Measurements from ENCODE around the gene DCAF7.

The DCAF7 gene

DNA sequence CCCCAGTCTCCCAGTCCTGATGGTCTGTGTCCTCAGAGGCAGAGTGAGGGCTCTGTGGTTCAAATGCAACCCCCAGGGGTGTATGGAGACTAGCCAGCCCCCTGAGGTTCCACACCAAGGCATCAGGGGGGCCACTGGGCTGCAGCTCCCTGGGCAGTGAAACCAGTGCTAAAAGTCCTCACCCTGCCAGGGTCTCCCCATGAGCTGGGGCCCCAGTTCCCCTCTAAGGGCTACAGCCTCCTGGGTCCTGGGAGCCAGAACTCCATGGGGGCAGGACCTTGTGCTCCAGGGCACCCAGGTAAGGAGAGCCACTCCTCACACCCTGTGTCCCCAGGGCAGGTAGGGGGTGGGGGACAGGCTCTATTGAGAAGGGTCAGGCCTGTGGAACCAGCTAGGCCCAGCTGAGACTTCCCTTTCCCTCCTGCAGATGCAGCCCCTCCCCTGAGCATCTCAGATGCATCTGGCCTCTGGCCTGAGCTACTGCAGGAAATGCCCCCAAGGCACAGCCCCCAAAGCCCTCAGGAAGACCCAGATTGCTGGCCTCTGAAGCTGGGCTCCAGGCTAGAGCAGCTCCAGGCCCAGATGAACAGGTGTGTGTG is 6.4 kb upstream of the DCAF7 start:
- no peaks in the 10 kb centered on the region; the same call in 1 of the 2 replicates for H3K27me3 ChIP-seq (ENCODE audit: low read depth)

GRCh38 chr17:63544467-63545301 is 5.6 kb upstream of the DCAF7 start:
- DNase-seq (ENCODE audit: low spot score in 2 of 2): no peak
- no peaks in the 10 kb centered on the region for H3K9me3 ChIP-seq
- no peak overlapping the region for H3K4me3 ChIP-seq
- peaks cover 3% of the 10 kb centered on the region; the same call in 1 of the 2 replicates for H3K4me1 ChIP-seq
- H3K27me3 ChIP-seq (ENCODE audit: low read depth): no peaks in the 10 kb centered on the region
- no peaks in the 10 kb centered on the region for H3K36me3 ChIP-seq (replicated peaks)
- in situ Hi-C loops (cut with MboI; ENCODE audit: low sequenced_read_pairs): no loop called here

More for the DNA sequence above, 6.4 kb upstream of the DCAF7 start:
- peaks cover under 1% of the 10 kb centered on the region; the same call in 1 of the 2 replicates for H3K4me1 ChIP-seq
- no peak for DNase-seq (ENCODE audit: low spot score in 2 of 2)
- H3K36me3 ChIP-seq (replicated peaks): no peaks in the 10 kb centered on the region
- H3K4me3 ChIP-seq: no peak overlapping the region
- in situ Hi-C loops (cut with MboI; ENCODE audit: low sequenced_read_pairs): no loop called here
- H3K9me3 ChIP-seq: no peaks in the 10 kb centered on the region

GRCh38 chr17:63546308-63547082 is 3.8 kb upstream of the DCAF7 start:
- Histone ChIP-seq H3K4me1 (peaks cover 3% of the 10 kb centered on the region; the same call in 1 of the 2 replicates), H3K9me3 (no peaks in the 10 kb centered on the region), H3K4me3 (no peak overlapping the region), H3K27me3 (ENCODE audit: low read depth) (no peaks in the 10 kb centered on the region), H3K36me3 (replicated peaks) (0 out of 2 replicates have a peak, but pooled peaks cover 4% of the 10 kb centered on the region)
- DNase-seq (ENCODE audit: low spot score in 2 of 2): no peak
- in situ Hi-C loops (cut with MboI; ENCODE audit: low sequenced_read_pairs): no loop called here

GRCh38 chr17:63547083-63547523 is 3.2 kb upstream of the DCAF7 start:
- peaks cover 4% of the 10 kb centered on the region; the same call in 1 of the 2 replicates for H3K4me1 ChIP-seq
- in situ Hi-C loops (cut with MboI; ENCODE audit: low sequenced_read_pairs): no loop called here
- H3K36me3 ChIP-seq (replicated peaks): 0 out of 2 replicates have a peak, but pooled peaks cover 4% of the 10 kb centered on the region

GRCh38 chr17:63549289-63549945 is 860 bp upstream of the DCAF7 start:
- Histone ChIP-seq H3K9me3 (no peaks in the 10 kb centered on the region), H3K27me3 (ENCODE audit: low read depth) (no peaks in the 10 kb centered on the region), H3K4me1 (peaks cover 12% of the 10 kb centered on the region; the same call in 1 of the 2 replicates), H3K36me3 (replicated peaks) (0 out of 2 replicates have a peak, but pooled peaks cover 4% of the 10 kb centered on the region), H3K4me3 (peak overlapping the region; percentile 94)
- in situ Hi-C loops (cut with MboI; ENCODE audit: low sequenced_read_pairs): no loop called here
- DNase-seq (ENCODE audit: low spot score in 2 of 2): peak in 1 of 2 experiments; percentile 11

More at GRCh38 chr17:63547083-63547523, 3.2 kb upstream of the DCAF7 start:
- Histone ChIP-seq H3K4me3 (no peak overlapping the region), H3K27me3 (ENCODE audit: low read depth) (no peaks in the 10 kb centered on the region), H3K9me3 (no peaks in the 10 kb centered on the region)
- DNase-seq (ENCODE audit: low spot score in 2 of 2): peak in 1 of 2 experiments; percentile 2

DNA sequence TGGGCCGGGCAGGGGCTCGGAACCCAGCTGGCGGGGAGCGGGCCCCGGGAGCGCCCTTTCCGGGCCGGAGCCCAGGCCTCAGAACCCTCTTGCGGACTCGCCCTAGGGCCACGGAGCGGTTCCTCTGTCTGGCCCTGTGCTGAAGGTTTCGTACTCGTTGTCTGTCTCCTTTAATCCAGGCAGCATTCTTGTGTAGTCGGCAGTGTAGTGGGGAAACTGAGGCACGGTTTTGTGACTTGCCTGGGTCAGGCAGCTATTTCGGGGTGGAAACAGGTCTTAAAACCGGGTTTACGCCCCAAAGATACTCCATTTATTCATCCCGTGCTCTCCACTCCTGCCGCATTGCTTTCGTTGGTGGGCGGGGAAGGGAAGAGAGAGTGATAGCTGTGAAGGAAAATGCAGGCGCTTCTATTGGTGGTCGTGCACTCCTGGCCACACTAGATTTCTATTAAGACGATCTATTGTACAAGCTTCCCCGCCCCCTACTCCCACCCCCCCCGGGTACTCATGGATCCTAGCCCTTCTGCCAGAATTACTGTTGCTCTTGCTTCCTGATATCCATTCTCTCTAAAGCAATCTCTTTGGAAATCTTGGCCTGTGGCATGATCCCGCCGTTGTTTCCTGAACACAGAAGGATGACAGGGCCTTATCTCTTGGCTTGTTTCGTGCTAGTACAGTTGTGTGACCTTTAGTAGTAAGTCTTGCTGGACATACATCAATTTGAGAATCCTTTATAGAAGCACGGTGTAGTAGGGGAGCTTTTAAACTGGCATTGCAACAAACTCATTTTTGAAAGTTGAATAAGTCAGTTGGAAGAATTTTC is 751 bp downstream of the DCAF7 start:
- in situ Hi-C loops (cut with MboI; ENCODE audit: low sequenced_read_pairs): no loop called here
- Histone ChIP-seq H3K9me3 (no peaks in the 10 kb centered on the region), H3K4me3 (peak overlapping the region; percentile 94), H3K36me3 (replicated peaks) (0 out of 2 replicates have a peak, but pooled peaks cover 4% of the 10 kb centered on the region), H3K4me1 (peaks cover 12% of the 10 kb centered on the region; the same call in 1 of the 2 replicates), H3K27me3 (ENCODE audit: low read depth) (no peaks in the 10 kb centered on the region)
- peak; percentile 82 to 85 for DNase-seq (ENCODE audit: low spot score in 2 of 2)

DNA sequence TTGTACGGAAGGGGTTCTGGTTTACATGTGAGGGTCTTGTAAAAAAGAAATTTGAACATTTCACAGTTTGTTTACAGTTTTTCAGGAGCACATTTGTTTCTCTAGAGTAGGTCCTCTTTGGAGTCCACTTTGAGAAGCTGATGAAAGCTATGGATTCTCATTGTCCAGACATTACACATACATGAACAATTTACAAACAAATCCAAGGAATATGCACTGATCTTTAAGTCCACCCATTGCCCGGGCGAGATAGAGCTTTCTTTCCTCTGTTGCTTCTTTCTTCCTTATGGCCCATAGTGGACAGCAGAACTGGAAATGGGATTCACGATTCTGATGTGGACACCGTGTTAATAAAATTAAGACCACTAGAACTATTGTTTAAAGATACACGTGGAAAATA is 1.9 kb downstream of the DCAF7 start:
- in situ Hi-C loops (cut with MboI; ENCODE audit: low sequenced_read_pairs): no loop called here
- DNase-seq (ENCODE audit: low spot score in 2 of 2): peak in 1 of 2 experiments; percentile 2

DNA sequence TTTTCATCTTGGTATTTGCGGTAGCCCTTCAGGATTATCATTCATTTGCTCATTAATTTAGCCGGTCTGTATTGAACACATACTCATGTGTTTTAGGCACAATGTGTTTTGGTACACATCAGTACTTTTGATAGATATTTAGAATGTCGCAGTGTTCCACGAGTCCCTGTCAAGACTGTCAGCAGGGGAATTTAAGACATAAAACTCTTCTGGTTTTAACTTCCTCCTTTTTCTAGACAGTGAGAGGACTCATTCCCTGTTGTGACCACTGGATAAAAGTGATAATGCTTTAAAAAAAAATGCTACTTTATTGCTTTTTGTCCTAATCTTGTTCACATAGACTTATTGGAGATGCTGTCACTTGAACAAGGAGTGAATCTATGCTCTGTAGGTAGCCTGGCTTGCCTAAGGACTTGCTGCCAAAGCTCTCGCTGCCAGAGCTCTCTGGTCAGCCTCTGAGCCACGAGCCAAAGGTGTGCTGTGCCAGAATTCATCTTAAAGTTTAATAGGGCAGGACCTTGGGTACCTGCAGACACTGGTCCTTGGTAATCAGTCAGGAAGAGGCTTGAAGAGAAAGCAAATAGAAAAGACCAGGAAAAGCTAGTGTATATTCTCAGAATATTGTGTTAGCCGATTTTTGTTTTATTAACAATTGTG is 5.4 kb downstream of the DCAF7 start:
- Histone ChIP-seq H3K36me3 (replicated peaks) (0 out of 2 replicates have a peak, but pooled peaks cover 3% of the 10 kb centered on the region), H3K9me3 (no peaks in the 10 kb centered on the region), H3K27me3 (ENCODE audit: low read depth) (no peaks in the 10 kb centered on the region), H3K4me1 (peaks cover 8% of the 10 kb centered on the region; the same call in 1 of the 2 replicates), H3K4me3 (no peak overlapping the region)
- DNase-seq (ENCODE audit: low spot score in 2 of 2): peak in 1 of 2 experiments; percentile 1
- in situ Hi-C loops (cut with MboI; ENCODE audit: low sequenced_read_pairs): no loop called here

More for the DNA sequence above, 1.9 kb downstream of the DCAF7 start:
- peaks cover 12% of the 10 kb centered on the region; the same call in 1 of the 2 replicates for H3K4me1 ChIP-seq
- H3K27me3 ChIP-seq (ENCODE audit: low read depth): no peaks in the 10 kb centered on the region
- H3K36me3 ChIP-seq (replicated peaks): 0 out of 2 replicates have a peak, but pooled peaks cover 4% of the 10 kb centered on the region
- H3K4me3 ChIP-seq: peak overlapping the region; percentile 94
- no peaks in the 10 kb centered on the region for H3K9me3 ChIP-seq

DNA sequence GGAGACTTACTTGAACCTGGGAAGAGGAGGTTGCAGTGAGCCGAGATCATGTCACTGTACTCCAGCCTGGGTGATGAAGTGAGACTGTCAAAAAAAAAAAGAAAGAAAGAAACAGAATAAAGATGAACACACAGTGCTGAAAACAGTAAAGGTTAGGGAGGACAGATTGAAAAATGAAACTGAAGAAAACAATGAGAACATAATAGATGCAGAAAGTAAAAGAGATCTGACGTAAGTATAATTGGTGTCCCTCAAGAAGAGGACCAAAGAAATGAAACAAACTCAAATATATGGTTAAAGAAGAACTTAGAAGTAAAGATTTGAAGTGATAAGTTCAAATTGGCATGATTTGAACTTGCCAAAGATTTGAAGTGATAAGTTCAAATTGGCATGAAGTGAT is 7.1 kb downstream of the DCAF7 start:
- in situ Hi-C loops (cut with MboI; ENCODE audit: low sequenced_read_pairs): no loop called here
- H3K36me3 ChIP-seq (replicated peaks): no peaks in the 10 kb centered on the region
- DNase-seq (ENCODE audit: low spot score in 2 of 2): no peak

GRCh38 chr17:63558441-63558840 is 8.2 kb downstream of the DCAF7 start:
- no peak overlapping the region for H3K4me3 ChIP-seq
- in situ Hi-C loops (cut with MboI; ENCODE audit: low sequenced_read_pairs): no loop called here
- no peaks in the 10 kb centered on the region for H3K36me3 ChIP-seq (replicated peaks)
- no peak for DNase-seq (ENCODE audit: low spot score in 2 of 2)
- no peaks in the 10 kb centered on the region for H3K4me1 ChIP-seq
- no peaks in the 10 kb centered on the region for H3K9me3 ChIP-seq
- no peaks in the 10 kb centered on the region for H3K27me3 ChIP-seq (ENCODE audit: low read depth)

More for the DNA sequence above, 7.1 kb downstream of the DCAF7 start:
- Histone ChIP-seq H3K4me3 (no peak overlapping the region), H3K27me3 (ENCODE audit: low read depth) (no peaks in the 10 kb centered on the region), H3K9me3 (no peaks in the 10 kb centered on the region), H3K4me1 (peaks cover 5% of the 10 kb centered on the region; the same call in 1 of the 2 replicates)

- in situ Hi-C loops (cut with MboI; ENCODE audit: low sequenced_read_pairs): no loop called here
- no peak for DNase-seq (ENCODE audit: low spot score in 2 of 2)
- H3K36me3 ChIP-seq (replicated peaks): no peaks in the 10 kb centered on the region
- no peaks in the 10 kb centered on the region for H3K4me1 ChIP-seq
- no peaks in the 10 kb centered on the region for H3K27me3 ChIP-seq (ENCODE audit: low read depth)
- H3K4me3 ChIP-seq: no peak overlapping the region
- no peaks in the 10 kb centered on the region for H3K9me3 ChIP-seq
Observed at GRCh38 chr17:63561819-63562218, 11.5 kb downstream of the DCAF7 start.

- no peak for DNase-seq (ENCODE audit: low spot score in 2 of 2)
- H3K27me3 ChIP-seq (ENCODE audit: low read depth): no peaks in the 10 kb centered on the region
- H3K4me3 ChIP-seq: no peak overlapping the region
- no peaks in the 10 kb centered on the region for H3K36me3 ChIP-seq (replicated peaks)
- no peaks in the 10 kb centered on the region for H3K9me3 ChIP-seq
- in situ Hi-C loops (cut with MboI; ENCODE audit: low sequenced_read_pairs): no loop called here
- H3K4me1 ChIP-seq: no peaks in the 10 kb centered on the region
Observed at GRCh38 chr17:63563339-63563738, 13.1 kb downstream of the DCAF7 start.

Measured in HAP-1 (cell line).